ENCODE results near the gene USP20. TPM values are rescaled to one million over a fixed set of nuclear protein-coding genes. Genes with fewer than 3 reads are reported as not detected.

USP20 gene
- total RNA-seq, 1 donor from 2014 or later: 10.8 TPM

DNA sequence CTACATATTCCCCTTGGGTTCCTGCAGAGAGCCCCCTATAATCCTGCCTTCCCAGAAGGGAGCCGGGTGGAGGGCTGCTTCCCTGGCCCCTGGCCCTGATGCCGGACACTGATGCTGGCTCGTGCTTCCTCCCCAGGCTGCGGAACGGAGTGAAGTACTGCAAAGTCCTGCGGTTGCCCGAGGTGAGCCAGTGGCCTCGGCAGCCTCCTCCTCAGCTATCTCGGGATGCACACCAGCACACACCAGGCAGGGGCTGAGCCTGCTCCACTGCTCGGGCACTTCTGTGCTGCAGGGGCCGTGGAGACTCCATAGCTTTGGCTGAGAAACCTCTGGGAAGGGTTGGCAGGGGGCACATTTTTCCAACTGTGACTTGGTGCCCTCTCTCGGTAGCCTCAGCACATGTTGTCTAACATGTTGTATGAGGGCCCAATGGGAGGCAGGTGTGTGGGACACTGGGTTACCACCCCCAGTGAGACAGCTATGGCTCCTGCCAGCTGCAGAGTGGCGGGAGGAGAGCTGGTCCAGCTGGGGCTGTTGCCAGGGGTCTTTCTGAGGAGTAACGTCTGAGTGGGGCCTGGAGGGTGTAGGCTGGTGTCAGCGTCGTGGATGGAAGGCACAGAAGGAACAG is 38.4 kb downstream of the USP20 start:
- Mint-ChIP-seq H3K27ac (peak overlapping the region; percentile 90), H3K9me3 (no peaks in the 10 kb centered on the region), H3K4me1 (peaks cover 7% of the 10 kb centered on the region), H3K27me3 (ENCODE audit: insufficient read depth, low read depth) (peaks cover 2% of the 10 kb centered on the region), H3K4me3 (no peak overlapping the region), H3K36me3 (peaks cover 9% of the 10 kb centered on the region)
- TF ChIP-seq EZH2 (IDR thresholded peaks at IDR 0.05) (no peak), CTCF (IDR thresholded peaks at IDR 0.05) (no peak), EZH2phosphoT487 (IDR thresholded peaks at IDR 0.05) (no peak)
- Histone ChIP-seq H3K36me3 (no peaks in the 10 kb centered on the region), H3K4me3 (no peak overlapping the region), H3F3A (ENCODE audit: low read depth) (no peaks in the 10 kb centered on the region), H3K4me1 (no peaks in the 10 kb centered on the region), H3K9ac (no peak overlapping the region), H3K9me3 (ENCODE audit: low read depth) (no peaks in the 10 kb centered on the region), H4K20me1 (ENCODE audit: low read depth) (no peaks in the 10 kb centered on the region), H3K4me2 (no peak overlapping the region), H3K27ac (no peak overlapping the region), H3K79me2 (ENCODE audit: low read depth) (no peaks in the 10 kb centered on the region), H3K27me3 (no peaks in the 10 kb centered on the region), H2AFZ (replicated peaks) (no peak overlapping the region)
- DNase-seq (ENCODE audit: low spot score): no peak

DNA sequence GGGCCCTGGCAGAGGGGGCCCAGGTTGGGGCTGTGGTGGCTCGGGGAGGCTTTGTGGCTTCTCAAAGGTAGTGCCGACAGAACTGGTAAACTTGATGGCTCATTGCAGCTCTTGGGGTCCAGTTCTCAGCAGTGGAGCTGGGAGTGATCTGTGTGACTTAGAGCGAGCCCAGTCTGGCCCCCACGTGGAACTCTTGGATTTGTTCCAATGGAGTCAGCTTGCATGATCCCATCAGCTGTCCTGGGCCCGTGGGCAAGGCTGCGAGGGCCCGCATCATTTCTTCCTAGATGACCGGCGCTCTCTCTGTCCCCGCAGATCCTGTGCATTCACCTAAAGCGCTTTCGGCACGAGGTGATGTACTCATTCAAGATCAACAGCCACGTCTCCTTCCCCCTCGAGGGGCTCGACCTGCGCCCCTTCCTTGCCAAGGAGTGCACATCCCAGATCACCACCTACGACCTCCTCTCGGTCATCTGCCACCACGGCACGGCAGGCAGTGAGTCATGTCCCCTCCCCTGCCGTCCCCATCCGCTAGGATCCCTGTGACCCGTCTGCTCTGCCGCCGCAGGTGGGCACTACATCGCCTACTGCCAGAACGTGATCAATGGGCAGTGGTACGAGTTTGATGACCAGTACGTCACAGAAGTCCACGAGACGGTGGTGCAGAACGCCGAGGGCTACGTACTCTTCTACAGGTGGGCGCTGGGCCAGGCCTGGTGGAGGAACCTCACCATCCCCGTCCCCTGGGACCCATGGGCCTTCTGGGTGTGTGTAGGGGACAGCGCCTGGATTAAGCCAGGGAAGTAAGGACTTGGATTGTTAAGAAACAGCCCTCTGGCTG is 39.2 kb downstream of the USP20 start:
- Histone ChIP-seq H3F3A (ENCODE audit: low read depth) (no peaks in the 10 kb centered on the region), H3K27me3 (no peaks in the 10 kb centered on the region), H4K20me1 (ENCODE audit: low read depth) (no peaks in the 10 kb centered on the region), H3K27ac (no peak overlapping the region), H3K9me3 (ENCODE audit: low read depth) (no peaks in the 10 kb centered on the region), H3K36me3 (no peaks in the 10 kb centered on the region), H2AFZ (replicated peaks) (no peak overlapping the region), H3K79me2 (ENCODE audit: low read depth) (no peaks in the 10 kb centered on the region), H3K4me1 (no peaks in the 10 kb centered on the region), H3K4me3 (no peak overlapping the region), H3K9ac (no peak overlapping the region), H3K4me2 (no peak overlapping the region)
- TF ChIP-seq CTCF (IDR thresholded peaks at IDR 0.05) (no peak), EZH2phosphoT487 (IDR thresholded peaks at IDR 0.05) (no peak), EZH2 (IDR thresholded peaks at IDR 0.05) (no peak)
- H3K4me1 Mint-ChIP-seq: peaks cover 7% of the 10 kb centered on the region
- peak overlapping the region; percentile 51 for H3K27ac Mint-ChIP-seq
- H3K4me3 Mint-ChIP-seq: no peak overlapping the region
- H3K36me3 Mint-ChIP-seq: peaks cover 9% of the 10 kb centered on the region
- H3K27me3 Mint-ChIP-seq (ENCODE audit: insufficient read depth, low read depth): peaks cover 2% of the 10 kb centered on the region
- H3K9me3 Mint-ChIP-seq: no peaks in the 10 kb centered on the region
- DNase-seq (ENCODE audit: low spot score): no peak

- H3K27me3 ChIP-seq: no peaks in the 10 kb centered on the region
- H2AFZ ChIP-seq (replicated peaks): no peak overlapping the region
- TF ChIP-seq EZH2 (IDR thresholded peaks at IDR 0.05): no peak
- TF ChIP-seq CTCF (IDR thresholded peaks at IDR 0.05): peak; percentile 28
- no peak for TF ChIP-seq EZH2phosphoT487 (IDR thresholded peaks at IDR 0.05)
- peaks cover 2% of the 10 kb centered on the region for H3K27me3 Mint-ChIP-seq (ENCODE audit: insufficient read depth, low read depth)
- H3F3A ChIP-seq (ENCODE audit: low read depth): no peaks in the 10 kb centered on the region
- no peaks in the 10 kb centered on the region for H3K79me2 ChIP-seq (ENCODE audit: low read depth)
- peaks cover 7% of the 10 kb centered on the region for H3K4me1 Mint-ChIP-seq
- no peak overlapping the region for H3K27ac ChIP-seq
- peaks cover 10% of the 10 kb centered on the region for H3K36me3 Mint-ChIP-seq
- no peak overlapping the region for H3K4me3 ChIP-seq
- no peak overlapping the region for H3K4me3 Mint-ChIP-seq
- no peak overlapping the region for H3K4me2 ChIP-seq
- H3K9ac ChIP-seq: no peak overlapping the region
- H3K9me3 Mint-ChIP-seq: no peaks in the 10 kb centered on the region
- H3K4me1 ChIP-seq: no peaks in the 10 kb centered on the region
- no peaks in the 10 kb centered on the region for H4K20me1 ChIP-seq (ENCODE audit: low read depth)
- DNase-seq (ENCODE audit: low spot score): no peak
- H3K36me3 ChIP-seq: no peaks in the 10 kb centered on the region
- H3K27ac Mint-ChIP-seq: no peak overlapping the region
- H3K9me3 ChIP-seq (ENCODE audit: low read depth): no peaks in the 10 kb centered on the region
These were observed 39.9 kb downstream of the USP20 start for GRCh38 chr9:129875181-129875611.

Data from neural progenitor cell (in vitro differentiated cells).